Astrocyte (in vitro differentiated cells and primary cell): ENCODE measurements around the gene ADGRB2. TPM values are rescaled to one million over a fixed set of nuclear protein-coding genes. Genes with fewer than 3 reads are reported as not detected.
A peak's percentile ranks its signal among the peaks of the same experiment; 100 is the strongest.

Experiments used
- DNase-seq: peaks from one replicate; pipeline ENCODE4 v3.0.0-alpha.2; 2010; ENCODE audit warnings: low read depth
- FAIRE-seq: peaks from 2 replicates; lab custom pipeline; 2011; peaks lifted over from hg19 to GRCh38; lab: Jason Lieb, UNC
- H2AFZ ChIP-seq: 2 replicates; pipeline ENCODE4 v1.6.0; 2012; ENCODE audit warnings: low read depth, low read length, inconsistent platforms
- H3K27ac ChIP-seq: 2 replicates; pipeline ENCODE4 v1.5.1; 2011; ENCODE audit warnings: low read depth, low read length, inconsistent platforms
- H3K27me3 ChIP-seq: 2 replicates; pipeline ENCODE4 v1.6.0; 2011; ENCODE audit warnings: low read length, inconsistent platforms; ENCODE audit not compliant: insufficient read depth
- H3K36me3 ChIP-seq: 2 replicates; pipeline ENCODE4 v1.5.1; 2011; ENCODE audit warnings: low read length, inconsistent platforms; ENCODE audit not compliant: insufficient read depth
- H3K4me1 ChIP-seq: 2 replicates; pipeline ENCODE4 v1.5.1; 2011; ENCODE audit warnings: low read length, inconsistent platforms; ENCODE audit not compliant: insufficient read depth
- H3K4me2 ChIP-seq: 2 replicates; pipeline ENCODE4 v1.6.0; 2012; ENCODE audit warnings: low read length, inconsistent platforms
- H3K4me3 ChIP-seq: 2 replicates; pipeline ENCODE4 v1.5.1; 2011; ENCODE audit warnings: low read depth, mild to moderate bottlenecking, low read length, inconsistent platforms; ENCODE audit not compliant: insufficient read depth
- H3K79me2 ChIP-seq: 2 replicates; pipeline ENCODE4 v1.6.0; 2012; ENCODE audit warnings: mild to moderate bottlenecking, low read length, inconsistent platforms; ENCODE audit not compliant: insufficient read depth
- H3K9ac ChIP-seq: 2 replicates; pipeline ENCODE4 v1.6.0; 2012; ENCODE audit warnings: mild to moderate bottlenecking, low read length, inconsistent platforms
- H3K9me3 ChIP-seq: 2 replicates; pipeline ENCODE4 v1.5.1; 2012; ENCODE audit warnings: low read depth, mild to moderate bottlenecking, low read length, inconsistent platforms; ENCODE audit not compliant: insufficient read depth
- H4K20me1 ChIP-seq: 2 replicates; pipeline ENCODE4 v1.6.0; 2012; ENCODE audit warnings: low read length, inconsistent platforms; ENCODE audit not compliant: insufficient read depth
- H3K27ac Mint-ChIP-seq: one replicate; pipeline ENCODE4 v1.8.0; 2021; ENCODE audit warnings: mild to moderate bottlenecking, mixed read lengths; ENCODE audit not compliant: unreplicated experiment
- H3K27me3 Mint-ChIP-seq: one replicate; pipeline ENCODE4 v1.8.0; 2021; ENCODE audit warnings: low read depth, mixed read lengths; ENCODE audit not compliant: unreplicated experiment
- H3K36me3 Mint-ChIP-seq: one replicate; pipeline ENCODE4 v1.8.0; 2021; ENCODE audit warnings: low read depth, mixed read lengths; ENCODE audit not compliant: unreplicated experiment
- H3K4me1 Mint-ChIP-seq: one replicate; pipeline ENCODE4 v1.8.0; 2021; ENCODE audit warnings: low read depth, mixed read lengths; ENCODE audit not compliant: unreplicated experiment
- H3K4me3 Mint-ChIP-seq: one replicate; pipeline ENCODE4 v1.8.0; 2021; ENCODE audit warnings: mild to moderate bottlenecking, moderate library complexity, mixed read lengths; ENCODE audit not compliant: unreplicated experiment
- H3K9me3 Mint-ChIP-seq: one replicate; pipeline ENCODE4 v1.8.0; 2021; ENCODE audit warnings: mild to moderate bottlenecking, mixed read lengths; ENCODE audit not compliant: unreplicated experiment
- EZH2 ChIP-seq: IDR thresholded peaks from 2 replicates; pipeline ENCODE4 v1.6.1; 2012; ENCODE audit warnings: mild to moderate bottlenecking, low read length, inconsistent platforms; ENCODE audit not compliant: insufficient read depth
- total RNA-seq: library from RNA; stranded (reverse); gene quantifications from 2 replicates; pipeline ENCODE4 v1.2.1, GENCODE V29; 2021
- TF ChIP-seq, protein P1 (sequence below): IDR thresholded peaks from 2 replicates; pipeline ENCODE4 v1.5.1; 2011; ENCODE audit warnings: low read depth, mild to moderate bottlenecking, inconsistent platforms, low read length, moderate library complexity; ENCODE audit not compliant: insufficient read depth

Gene ADGRB2
- total RNA-seq, 1 donor from 2014 or later: 25.8 TPM

DNA sequence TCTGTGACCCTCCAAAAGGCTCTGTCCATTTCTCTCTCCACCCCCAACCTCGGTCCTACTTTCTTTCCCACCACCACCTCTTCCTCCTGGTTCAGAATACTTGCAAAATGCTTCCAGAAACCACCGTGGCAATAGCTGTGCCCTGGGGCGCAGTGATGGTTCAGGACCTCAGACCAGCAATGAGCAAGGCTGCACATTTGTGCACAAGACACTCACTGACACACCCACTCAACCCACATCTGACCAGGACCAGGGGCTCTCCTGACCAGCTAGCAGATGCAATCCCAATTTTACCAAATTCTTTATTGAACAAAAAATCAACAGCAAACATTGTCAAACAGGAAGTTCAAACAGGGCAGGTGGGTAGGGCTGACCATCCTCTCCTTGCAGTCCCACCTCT lies 26.0 kb upstream of the ADGRB2 start:
- Mint-ChIP-seq H3K4me1 (peaks cover 14% of the 10 kb centered on the region), H3K9me3 (no peaks in the 10 kb centered on the region), H3K27me3 (peaks cover 15% of the 10 kb centered on the region), H3K36me3 (no peaks in the 10 kb centered on the region), H3K4me3 (peak overlapping the region; percentile 51), H3K27ac (peak overlapping the region; percentile 66)
- Histone ChIP-seq H3K9ac (no peak overlapping the region), H3K36me3 (peaks cover 13% of the 10 kb centered on the region), H3K27ac (no peak overlapping the region), H3K27me3 (no peaks in the 10 kb centered on the region), H3K4me3 (no peak overlapping the region), H3K4me1 (peaks cover 37% of the 10 kb centered on the region), H3K4me2 (peak overlapping the region; percentile 97), H2AFZ (no peak overlapping the region), H3K9me3 (no peaks in the 10 kb centered on the region), H3K79me2 (peaks cover 19% of the 10 kb centered on the region), H4K20me1 (peaks cover 56% of the 10 kb centered on the region)
- TF ChIP-seq, protein P1, sequence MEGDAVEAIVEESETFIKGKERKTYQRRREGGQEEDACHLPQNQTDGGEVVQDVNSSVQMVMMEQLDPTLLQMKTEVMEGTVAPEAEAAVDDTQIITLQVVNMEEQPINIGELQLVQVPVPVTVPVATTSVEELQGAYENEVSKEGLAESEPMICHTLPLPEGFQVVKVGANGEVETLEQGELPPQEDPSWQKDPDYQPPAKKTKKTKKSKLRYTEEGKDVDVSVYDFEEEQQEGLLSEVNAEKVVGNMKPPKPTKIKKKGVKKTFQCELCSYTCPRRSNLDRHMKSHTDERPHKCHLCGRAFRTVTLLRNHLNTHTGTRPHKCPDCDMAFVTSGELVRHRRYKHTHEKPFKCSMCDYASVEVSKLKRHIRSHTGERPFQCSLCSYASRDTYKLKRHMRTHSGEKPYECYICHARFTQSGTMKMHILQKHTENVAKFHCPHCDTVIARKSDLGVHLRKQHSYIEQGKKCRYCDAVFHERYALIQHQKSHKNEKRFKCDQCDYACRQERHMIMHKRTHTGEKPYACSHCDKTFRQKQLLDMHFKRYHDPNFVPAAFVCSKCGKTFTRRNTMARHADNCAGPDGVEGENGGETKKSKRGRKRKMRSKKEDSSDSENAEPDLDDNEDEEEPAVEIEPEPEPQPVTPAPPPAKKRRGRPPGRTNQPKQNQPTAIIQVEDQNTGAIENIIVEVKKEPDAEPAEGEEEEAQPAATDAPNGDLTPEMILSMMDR: no peak
- TF ChIP-seq EZH2: no peak
- FAIRE-seq: no peak
- no peak for DNase-seq

DNA sequence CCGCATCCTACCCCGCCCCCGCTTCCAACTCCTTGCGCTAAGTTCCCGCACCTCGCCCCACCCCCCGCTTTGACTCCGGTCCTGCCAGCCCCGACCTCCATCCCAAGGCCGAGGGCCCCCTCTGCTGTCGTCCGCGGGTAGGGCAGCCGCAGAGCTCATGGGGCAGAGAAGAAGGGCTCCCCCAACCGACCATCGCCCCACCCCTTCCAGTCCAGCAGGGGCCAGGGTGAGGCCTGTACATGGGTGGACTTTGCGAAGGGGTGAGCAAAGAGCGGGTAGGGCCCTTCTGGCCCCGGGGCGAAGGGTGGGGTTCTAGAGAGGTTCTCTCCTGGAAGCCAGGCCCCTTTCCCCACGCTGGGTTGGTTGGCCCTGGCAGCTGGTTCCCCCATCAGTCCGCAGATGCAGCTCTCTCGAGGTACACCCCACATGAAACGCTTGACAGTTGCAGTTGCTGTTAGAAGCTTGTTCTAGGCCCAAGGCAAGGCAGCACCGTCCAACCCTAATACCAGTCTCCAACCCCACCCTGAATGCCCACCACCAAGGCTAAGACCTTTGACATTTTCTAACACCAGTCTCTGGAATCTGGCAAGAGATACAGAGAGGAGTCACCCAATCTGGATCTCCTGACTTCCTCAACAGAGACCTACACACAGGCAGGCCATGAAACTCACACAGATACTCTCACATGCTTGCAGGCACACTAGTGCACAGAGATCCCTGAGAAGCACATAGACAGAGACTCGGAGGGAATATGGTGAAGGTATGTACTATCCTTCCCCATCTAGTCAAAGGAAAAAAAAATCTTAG lies 25.3 kb upstream of the ADGRB2 start:
- H3K36me3 Mint-ChIP-seq: no peaks in the 10 kb centered on the region
- Histone ChIP-seq H3K4me3 (peak overlapping the region; percentile 22), H3K4me2 (peak overlapping the region; percentile 97), H3K9me3 (no peaks in the 10 kb centered on the region), H4K20me1 (peaks cover 49% of the 10 kb centered on the region), H3K27me3 (no peaks in the 10 kb centered on the region), H3K79me2 (peaks cover 13% of the 10 kb centered on the region), H3K4me1 (peaks cover 30% of the 10 kb centered on the region), H3K36me3 (peaks cover 13% of the 10 kb centered on the region), H3K27ac (peak overlapping the region; percentile 66), H3K9ac (peak overlapping the region; percentile 81), H2AFZ (no peak overlapping the region)
- DNase-seq (peak; percentile 69), FAIRE-seq (no peak)
- H3K27me3 Mint-ChIP-seq: peaks cover 17% of the 10 kb centered on the region
- no peak for TF ChIP-seq EZH2
- TF ChIP-seq, protein P1: peak; percentile 62
- H3K4me1 Mint-ChIP-seq: peaks cover 14% of the 10 kb centered on the region
- peak overlapping the region; percentile 93 for H3K4me3 Mint-ChIP-seq
- H3K9me3 Mint-ChIP-seq: no peaks in the 10 kb centered on the region
- H3K27ac Mint-ChIP-seq: peak overlapping the region; percentile 66

DNA sequence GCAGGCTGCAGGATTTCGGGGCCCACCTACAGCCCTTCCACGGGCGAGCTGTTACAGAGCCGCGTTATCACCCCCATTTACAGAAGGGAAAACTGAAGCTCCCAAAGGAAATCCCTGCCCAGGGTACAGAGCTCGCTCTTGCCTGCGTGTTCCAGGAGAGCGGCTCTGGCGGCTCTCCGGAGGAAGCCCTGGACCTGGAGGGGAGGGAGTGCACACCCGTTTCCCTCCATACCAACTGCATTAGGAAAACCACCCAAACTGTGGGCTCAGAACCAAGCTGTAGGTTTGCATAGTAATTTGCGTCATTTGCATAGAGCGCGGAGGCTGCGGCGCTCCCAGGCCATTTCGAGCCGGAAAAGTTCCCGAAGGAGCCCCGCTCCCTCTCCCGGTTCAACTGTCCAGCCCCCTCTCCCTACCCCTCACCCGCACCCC lies 24.7 kb upstream of the ADGRB2 start:
- Mint-ChIP-seq H3K27me3 (peaks cover 17% of the 10 kb centered on the region), H3K27ac (no peak overlapping the region), H3K36me3 (no peaks in the 10 kb centered on the region), H3K4me1 (peaks cover 14% of the 10 kb centered on the region), H3K4me3 (peak overlapping the region; percentile 93), H3K9me3 (no peaks in the 10 kb centered on the region)
- H3K9me3 ChIP-seq: no peaks in the 10 kb centered on the region
- peak overlapping the region; percentile 75 for H3K4me3 ChIP-seq
- DNase-seq (peak; percentile 76), FAIRE-seq (no peak)
- peak overlapping the region; percentile 81 for H3K9ac ChIP-seq
- H3K27me3 ChIP-seq: no peaks in the 10 kb centered on the region
- peaks cover 45% of the 10 kb centered on the region for H4K20me1 ChIP-seq
- H3K79me2 ChIP-seq: peaks cover 9% of the 10 kb centered on the region
- peaks cover 13% of the 10 kb centered on the region for H3K36me3 ChIP-seq
- H3K4me2 ChIP-seq: peak overlapping the region; percentile 97
- TF ChIP-seq, protein P1: no peak
- TF ChIP-seq EZH2: no peak
- peaks cover 30% of the 10 kb centered on the region for H3K4me1 ChIP-seq
- peak overlapping the region; percentile 66 for H3K27ac ChIP-seq
- H2AFZ ChIP-seq: peak overlapping the region; percentile 78
